H1 (cell line): ENCODE results near the gene VGLL4. TPM values are rescaled to one million over a fixed set of nuclear protein-coding genes. Genes with fewer than 3 reads are reported as not detected.

Experiments used
- CTCF ChIA-PET: fragments of 300-600 bp; sonication (Branson Sonifier 250); formaldehyde crosslinking; loops from one replicate; lab custom pipeline; 2021; ENCODE audit not compliant: partially characterized antibody; lab: Charles Lee
- POLR2A ChIA-PET: fragments of 300-600 bp; sonication (Branson Sonifier 250); formaldehyde crosslinking; loops from one replicate; lab custom pipeline; 2021; ENCODE audit warnings: inconsistent platforms; ENCODE audit not compliant: partially characterized antibody; lab: Charles Lee
- DNase-seq, 2 experiments: peaks; one replicate each; pipeline versions ENCODE4 v3.0.0 to v3.0.0-alpha.2; 2010 to 2022; ENCODE audit warnings: low spot score in 2 of 2, low read depth in 1 of 2, mixed read lengths in 1 of 2
- FAIRE-seq: peaks from 2 replicates; lab custom pipeline; 2011; peaks lifted over from hg19 to GRCh38; lab: Jason Lieb, UNC
- H2AFZ ChIP-seq: 2 replicates; pipeline ENCODE4 v1.8.1; 2012; ENCODE audit warnings: low read length, inconsistent platforms
- H2AK5ac ChIP-seq: 2 replicates; pipeline ENCODE4 v1.6.1; 2013; ENCODE audit warnings: low read depth, low read length
- H2BK120ac ChIP-seq: replicated peaks from 2 replicates; pipeline ENCODE3; 2013; ENCODE audit warnings: low read depth, low read length, inconsistent platforms
- H2BK12ac ChIP-seq: 2 replicates; pipeline ENCODE4 v1.6.1; 2013; ENCODE audit warnings: low read depth, low read length
- H2BK15ac ChIP-seq: 2 replicates; pipeline ENCODE4 v1.6.1; 2013; ENCODE audit warnings: low read length
- H2BK20ac ChIP-seq: 2 replicates; pipeline ENCODE4 v1.6.1; 2013; ENCODE audit warnings: low read length
- H2BK5ac ChIP-seq: 2 replicates; pipeline ENCODE4 v1.6.1; 2013; ENCODE audit warnings: low read depth, low read length
- H3K14ac ChIP-seq: 2 replicates; pipeline ENCODE4 v1.6.1; 2013; ENCODE audit warnings: inconsistent platforms; ENCODE audit not compliant: insufficient read length
- H3K18ac ChIP-seq: 2 replicates; pipeline ENCODE4 v1.6.1; 2013; ENCODE audit warnings: low read length; ENCODE audit errors: extremely low read depth
- H3K23ac ChIP-seq: 2 replicates; pipeline ENCODE4 v1.6.1; 2013; ENCODE audit warnings: inconsistent platforms; ENCODE audit not compliant: insufficient read length
- H3K23me2 ChIP-seq: 2 replicates; pipeline ENCODE4 v1.6.1; 2013; ENCODE audit warnings: low read depth, low read length
- H3K27ac ChIP-seq: 2 replicates; pipeline ENCODE4 v1.6.1; 2011; ENCODE audit warnings: low read depth, low read length, inconsistent platforms
- H3K27me3 ChIP-seq, 4 experiments: replicated peaks in 1 of 4; 1 replicate in 1 of 4; 2 replicates in 3 of 4; pipeline versions ENCODE4 v1.6.1 to v1.8.1; 2011 to 2013; ENCODE audit warnings: low read length in 3 of 4, mild to moderate bottlenecking in 3 of 4, inconsistent platforms in 2 of 4, mixed read lengths in 2 of 4, moderate library complexity in 1 of 4; ENCODE audit not compliant: control insufficient read depth in 3 of 4, insufficient read depth in 3 of 4; ENCODE audit errors: extremely low read depth in 1 of 4
- H3K36me3 ChIP-seq, 4 experiments: 2 replicates each; pipeline versions ENCODE4 v1.6.1 to v1.8.1; 2011 to 2013; ENCODE audit warnings: mild to moderate bottlenecking in 4 of 4, low read length in 3 of 4, moderate library complexity in 2 of 4, control low read depth in 1 of 4, inconsistent platforms in 1 of 4; ENCODE audit not compliant: insufficient read depth in 4 of 4, control insufficient read depth in 2 of 4
- H3K4ac ChIP-seq: replicated peaks from 2 replicates; pipeline ENCODE3; 2013; ENCODE audit warnings: low read length, low read depth, mixed read lengths, inconsistent platforms; ENCODE audit not compliant: insufficient read length
- H3K4me1 ChIP-seq, 4 experiments: replicated peaks in 1 of 4; 1 replicate in 1 of 4; 2 replicates in 3 of 4; pipeline versions ENCODE4 v1.6.1 to v1.8.1; 2011 to 2013; ENCODE audit warnings: low read length in 3 of 4, inconsistent platforms in 2 of 4, mixed read lengths in 1 of 4; ENCODE audit not compliant: insufficient read depth in 4 of 4, control insufficient read depth in 3 of 4
- H3K4me2 ChIP-seq, 2 experiments: 2 replicates each; pipeline versions ENCODE4 v1.6.1 to v1.8.1; 2011 to 2013; ENCODE audit warnings: low read depth in 2 of 2, low read length in 2 of 2, control low read depth in 1 of 2, inconsistent platforms in 1 of 2, mild to moderate bottlenecking in 1 of 2; ENCODE audit not compliant: insufficient read depth in 1 of 2
- H3K4me3 ChIP-seq, 4 experiments: fragments of 200-600, 300-600 bp in 1 of 4; sonication (generic), shearing (Covaris generic), sonication (Bioruptor Twin) in 1 of 4; 2 replicates each; pipeline versions ENCODE4 v1.5.1 to v1.8.1; 2011 to 2016; ENCODE audit warnings: low read length in 4 of 4, low read depth in 3 of 4, control low read depth in 2 of 4, inconsistent platforms in 2 of 4, mild to moderate bottlenecking in 2 of 4, mixed read lengths in 1 of 4, moderate library complexity in 1 of 4; ENCODE audit not compliant: insufficient read depth in 2 of 4; ENCODE audit errors: extremely low read depth in 1 of 4
- H3K56ac ChIP-seq: replicated peaks from 2 replicates; pipeline ENCODE3; 2013; ENCODE audit warnings: low read depth, mild to moderate bottlenecking, mixed read lengths, low read length, inconsistent platforms; ENCODE audit not compliant: insufficient read length
- H3K79me1 ChIP-seq: 2 replicates; pipeline ENCODE4 v1.6.1; 2013; ENCODE audit warnings: low read depth, low read length, control low read depth
- H3K79me2 ChIP-seq, 2 experiments: 2 replicates each; pipeline versions ENCODE4 v1.6.1 to v1.8.1; 2012 to 2013; ENCODE audit warnings: low read length in 2 of 2, mild to moderate bottlenecking in 2 of 2, inconsistent platforms in 1 of 2; ENCODE audit not compliant: insufficient read depth in 2 of 2, control insufficient read depth in 1 of 2
- H3K9ac ChIP-seq, 4 experiments: replicated peaks in 1 of 4; 1 replicate in 1 of 4; 2 replicates in 3 of 4; pipeline versions ENCODE4 v1.6.1 to v1.8.1; 2011 to 2013; ENCODE audit warnings: low read depth in 3 of 4, low read length in 3 of 4, control low read depth in 2 of 4, mild to moderate bottlenecking in 2 of 4, moderate library complexity in 2 of 4, inconsistent platforms in 1 of 4; ENCODE audit errors: extremely low read depth in 1 of 4
- H3K9me3 ChIP-seq, 2 experiments: 2 replicates each; pipeline versions ENCODE4 v1.6.1 to v1.8.1; 2012 to 2013; ENCODE audit warnings: mild to moderate bottlenecking in 2 of 2, moderate library complexity in 2 of 2, control low read depth in 1 of 2, inconsistent platforms in 1 of 2, low read depth in 1 of 2, low read length in 1 of 2, mixed read lengths in 1 of 2; ENCODE audit not compliant: insufficient read depth in 2 of 2
- H4K20me1 ChIP-seq, 2 experiments: replicated peaks in 1 of 2; 2 replicates each; pipeline versions ENCODE3 to v1.8.1; 2011 to 2013; ENCODE audit warnings: inconsistent platforms in 2 of 2, low read length in 2 of 2, mild to moderate bottlenecking in 1 of 2; ENCODE audit not compliant: insufficient read depth in 2 of 2, control insufficient read depth in 1 of 2
- H4K5ac ChIP-seq: 2 replicates; pipeline ENCODE4 v1.6.1; 2013; ENCODE audit warnings: low read length, low read depth, mixed read lengths, inconsistent platforms; ENCODE audit not compliant: insufficient read length
- H4K8ac ChIP-seq: 2 replicates; pipeline ENCODE4 v1.8.0; 2013; ENCODE audit warnings: mild to moderate bottlenecking, moderate library complexity, low read length, inconsistent platforms; ENCODE audit not compliant: insufficient read depth; ENCODE audit errors: extremely low read depth
- H4K91ac ChIP-seq: replicated peaks from 2 replicates; pipeline ENCODE3; 2013; ENCODE audit warnings: low read length, mixed read lengths, inconsistent platforms; ENCODE audit not compliant: insufficient read length
- EGR1 ChIP-seq: IDR thresholded peaks from 2 replicates; pipeline ENCODE4 v1.6.1; 2011; ENCODE audit warnings: low read depth, low read length, borderline replicate concordance
- MAX ChIP-seq: IDR thresholded peaks from 2 replicates; pipeline ENCODE4 v1.6.1; 2012; ENCODE audit warnings: inconsistent platforms
- PHF8 ChIP-seq: fragments of 200-600 bp; sonication (generic); conservative IDR thresholded peaks from 2 replicates; pipeline ENCODE4 v1.7.1; 2012; ENCODE audit warnings: low read depth, mild to moderate bottlenecking, inconsistent platforms, low read length, moderate library complexity
- RAD21 ChIP-seq, 2 experiments: IDR thresholded peaks in 1 of 2; conservative IDR thresholded peaks in 1 of 2; 2 replicates each; pipeline ENCODE4 v1.6.1; 2011; ENCODE audit warnings: low read depth in 2 of 2, low read length in 2 of 2, improper control_type of control experiment in 1 of 2, inconsistent platforms in 1 of 2, mild to moderate bottlenecking in 1 of 2, moderate library complexity in 1 of 2
- TCF12 ChIP-seq: IDR thresholded peaks from 2 replicates; pipeline ENCODE4 v1.6.1; 2011; ENCODE audit warnings: low read depth, mild to moderate bottlenecking, low read length
- ZNF274 ChIP-seq: IDR thresholded peaks from 2 replicates; pipeline ENCODE4 v1.7.0; 2012; ENCODE audit warnings: low read length, borderline replicate concordance; ENCODE audit errors: extremely low read depth
- WGBS, 2 experiments: shearing (Covaris generic) in 1 of 2; methylation state at CpG; one replicate each; pipeline versions ENCODE4 v1.1.6 to v1.1.7; 2013 to 2015; ENCODE audit warnings: low lambda C conversion rate in 2 of 2, mixed read lengths in 2 of 2, inconsistent platforms in 1 of 2, low coverage in 1 of 2, missing lambda C conversion rate in 1 of 2; ENCODE audit not compliant: insufficient replicate concordance in 2 of 2, insufficient coverage in 1 of 2, insufficient read length in 1 of 2; ENCODE audit errors: extremely low coverage in 1 of 2, missing lambda C conversion rate in 1 of 2; 5-methylcytosine and 5-hydroxymethylcytosine counted together
- polyA plus RNA-seq, 7 experiments: library from polyadenylated mRNA; depleted of rRNA in 3 of 7; stranded (reverse) in 5 of 7; unstranded in 2 of 7; fragments of >200 nt in 5 of 7; fragments of 200-250 nt in 2 of 7; gene quantifications; 1 replicate in 5 of 7; 2 replicates in 1 of 7; 4 replicates in 1 of 7; pipeline versions ENCODE4 v1.2.1 to v1.2.3, GENCODE V29; 2011 to 2013; ENCODE audit warnings: missing spikeins in 2 of 7, mixed read lengths in 2 of 7
- total RNA-seq: library from RNA; stranded (reverse); fragmentation: NEBNext Ultra II Directional; extraction: Animal tissue kit (Norgen Biotek cat#: 25700); gene quantifications from 2 replicates; pipeline ENCODE4 v1.2.1, GENCODE V29; 2021

Gene VGLL4
- total and polyA plus RNA-seq, 2 of the 8 experiments (the other 6 are each of a cell fraction or from before 2014, with no cell fraction given) = 45.1 to 50.0 TPM

- H3K9ac ChIP-seq = no peak overlapping the region
- no peak overlapping the region for H3K4me3 ChIP-seq
- no peak overlapping the region for H4K5ac ChIP-seq
- H2BK5ac ChIP-seq = no peak overlapping the region
- no peak for DNase-seq
- no peak overlapping the region for H3K4me2 ChIP-seq
- no peaks in the 10 kb centered on the region for H3K36me3 ChIP-seq
- H3K79me1 ChIP-seq = no peaks in the 10 kb centered on the region
- no peak overlapping the region for H3K27ac ChIP-seq
- H2BK120ac ChIP-seq = no peak overlapping the region
- no peak for TF ChIP-seq RAD21 (IDR thresholded peaks at IDR 0.05 in 1 of 2, conservative IDR thresholded peaks at IDR 0.05 in 1 of 2; ENCODE audit: low read depth in 2 of 2, low read length in 2 of 2)
- TF ChIP-seq TCF12 = no peak
- no peak for TF ChIP-seq MAX
- TF ChIP-seq ZNF274 = no peak
- TF ChIP-seq EGR1 = no peak
- no peak for TF ChIP-seq PHF8
- TF ChIP-seq, all 59 proteins: peak for 0
- ChIA-PET CTCF (interaction anchor here (1.2 to 6.6 kb wide), 3 partner anchors 15 to 159 kb away, joined by 4 to 58 read pairs (median 4); no protein-coding TSS in a partner anchor), POLR2A (no interaction called here)
- H3K56ac ChIP-seq = no peak overlapping the region
- no peak overlapping the region for H2BK12ac ChIP-seq
- no peaks in the 10 kb centered on the region for H3K27me3 ChIP-seq
- no peak for FAIRE-seq
- peaks cover 0 to 3% (median 0%) of the 10 kb centered on the region in 4 experiments; a peak in 1 of 7 replicates for H3K4me1 ChIP-seq
- H2AK5ac ChIP-seq = no peak overlapping the region
- H3K14ac ChIP-seq = no peak overlapping the region
- no peak overlapping the region for H2BK20ac ChIP-seq
- no peaks in the 10 kb centered on the region for H3K9me3 ChIP-seq
- no peak overlapping the region for H3K23ac ChIP-seq
- 91% methylated on average over 12 of the region's 12 CpGs; no CpG with 5 or more reads in 1 of the 2 experiments for WGBS, 2 experiments
- H2AFZ ChIP-seq = no peak overlapping the region
- H3K23me2 ChIP-seq = no peaks in the 10 kb centered on the region
- H4K91ac ChIP-seq = no peak overlapping the region
- H3K18ac ChIP-seq = no peak overlapping the region
- no peak overlapping the region for H2BK15ac ChIP-seq
- H3K4ac ChIP-seq = no peak overlapping the region
- H3K79me2 ChIP-seq = no peaks in the 10 kb centered on the region
- no peak overlapping the region for H4K8ac ChIP-seq
- peaks cover 0 to 4% of the 10 kb centered on the region in 2 experiments for H4K20me1 ChIP-seq
Observed at GRCh38 chr3:11536936-11537612, 106.6 kb downstream of the VGLL4 start.
